Loucy (cell line): ENCODE measurements around the gene FITM2.

ENCODE experiments used
- CTCF ChIP-seq: fragments of 200-600 bp; sonication (generic); conservative IDR thresholded peaks from 2 replicates; pipeline ENCODE4 v1.5.1; 2014; ENCODE audit warnings: mild to moderate bottlenecking, antibody characterized with exemption, low read length
- EZH2phosphoT487 ChIP-seq: fragments of 200-600 bp; IDR thresholded peaks from 2 replicates; pipeline ENCODE4 v1.6.1; 2018; ENCODE audit warnings: antibody characterized with exemption, mild to moderate bottlenecking, moderate library complexity, borderline replicate concordance

- no peak for TF ChIP-seq CTCF
- TF ChIP-seq EZH2phosphoT487: no peak
Observed at GRCh38 chr20:44319839-44320422, 8.9 kb upstream of the FITM2 start.
